ENCODE measurements around the gene OTUD5. TPM values are rescaled to one million over a fixed set of nuclear protein-coding genes. Genes with fewer than 3 reads are reported as not detected.

The OTUD5 gene
- total RNA-seq, 1 experiment from 2014 or later = 36.2 TPM

DNA sequence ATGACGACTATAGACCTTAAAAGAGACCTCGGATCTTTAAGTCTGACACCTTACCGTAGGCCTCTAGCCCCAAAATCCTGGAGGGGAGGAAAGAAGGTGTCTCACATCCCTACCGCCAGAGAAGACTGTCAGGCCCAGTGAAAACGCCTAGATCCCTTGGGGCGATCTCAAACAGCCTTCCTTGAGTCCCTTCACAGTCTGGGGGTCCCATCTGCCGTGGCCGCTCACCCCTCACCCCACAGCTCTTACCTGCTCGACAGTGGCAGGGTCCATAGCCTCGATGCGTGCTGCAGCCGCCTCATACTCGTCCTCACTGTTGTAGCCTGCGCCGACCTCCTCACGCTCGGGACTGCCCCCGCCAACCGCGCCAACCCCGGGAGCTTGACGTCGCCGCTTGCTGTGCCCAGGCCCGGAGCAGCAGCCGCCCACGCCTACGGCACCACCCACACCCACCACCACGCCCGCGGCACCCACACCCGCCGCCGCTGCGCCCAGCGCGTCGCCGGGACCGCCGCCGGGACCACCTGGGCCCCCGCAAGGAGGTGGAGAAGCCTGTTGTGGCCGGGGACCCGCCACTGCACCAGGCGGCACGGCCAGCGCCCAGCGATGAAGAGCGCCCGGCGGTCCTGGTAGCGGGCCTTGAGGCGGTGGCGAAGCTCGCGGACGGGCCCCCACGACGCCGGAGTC, 536 bp downstream of the OTUD5 start:
- H3K36me3 ChIP-seq (ENCODE audit: insufficient read depth, low read length) = 0 out of 2 replicates have a peak, but pooled peaks cover 5% of the 10 kb centered on the region
- peaks cover 58% of the 10 kb centered on the region for H3K79me2 ChIP-seq (ENCODE audit: low read length)
- H3K9ac ChIP-seq (ENCODE audit: low read length) = peak overlapping the region; percentile 82
- peak overlapping the region; percentile 70 for H3K4me2 ChIP-seq (ENCODE audit: low read depth, low read length, poor library complexity, severe bottlenecking)
- no peak for DNase-seq
- peak overlapping the region; percentile 79 for H3K4me3 ChIP-seq (ENCODE audit: low read length)
- peaks cover 6% of the 10 kb centered on the region; the same call in 1 of the 2 replicates for H4K20me1 ChIP-seq (ENCODE audit: insufficient read depth, low read depth, low read length)
- no peaks in the 10 kb centered on the region for H3K9me2 ChIP-seq (replicated peaks; ENCODE audit: insufficient read depth, low read length)
- H2AFZ ChIP-seq (ENCODE audit: low read length) = no peak overlapping the region
- no peaks in the 10 kb centered on the region for H3K27me3 ChIP-seq (ENCODE audit: low read length)
- H3K27ac ChIP-seq (ENCODE audit: low read length) = no peak overlapping the region
- H3K4me1 ChIP-seq (ENCODE audit: low read length) = peaks cover 44% of the 10 kb centered on the region
- H3K9me3 ChIP-seq (ENCODE audit: low read length) = no peaks in the 10 kb centered on the region

DNA sequence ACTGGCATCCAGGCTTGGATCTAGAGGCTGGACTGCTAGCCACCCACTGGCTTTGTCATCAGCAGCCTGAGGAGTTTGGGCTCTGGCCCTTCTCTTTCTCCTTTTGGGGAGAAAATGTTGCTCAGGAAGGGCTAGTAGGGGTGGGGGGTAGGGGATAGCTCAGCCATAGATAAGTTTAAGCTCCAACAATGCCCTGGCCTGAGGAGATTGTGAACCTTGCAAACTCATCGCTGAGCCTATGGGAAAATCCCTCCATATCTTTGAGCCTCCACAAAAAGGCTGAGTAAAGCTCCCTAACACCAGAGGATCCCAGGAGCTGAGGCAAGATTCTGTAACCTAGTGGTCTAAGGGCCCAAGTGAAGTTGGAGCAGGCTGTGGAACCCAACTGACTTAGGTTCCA, 8.8 kb downstream of the OTUD5 start:
- Histone ChIP-seq H3K9me3 (ENCODE audit: low read length) (no peaks in the 10 kb centered on the region), H3K27ac (ENCODE audit: low read length) (no peak overlapping the region), H3K4me2 (ENCODE audit: low read depth, low read length, poor library complexity, severe bottlenecking) (no peak overlapping the region), H2AFZ (ENCODE audit: low read length) (no peak overlapping the region), H3K4me1 (ENCODE audit: low read length) (no peaks in the 10 kb centered on the region), H3K79me2 (ENCODE audit: low read length) (peaks cover 51% of the 10 kb centered on the region), H3K9me2 (replicated peaks; ENCODE audit: insufficient read depth, low read length) (no peaks in the 10 kb centered on the region), H3K27me3 (ENCODE audit: low read length) (no peaks in the 10 kb centered on the region), H3K9ac (ENCODE audit: low read length) (no peak overlapping the region), H3K4me3 (ENCODE audit: low read length) (no peak overlapping the region), H4K20me1 (ENCODE audit: insufficient read depth, low read depth, low read length) (peaks cover 3% of the 10 kb centered on the region; the same call in 1 of the 2 replicates), H3K36me3 (ENCODE audit: insufficient read depth, low read length) (no peaks in the 10 kb centered on the region)
- DNase-seq = no peak

DNA sequence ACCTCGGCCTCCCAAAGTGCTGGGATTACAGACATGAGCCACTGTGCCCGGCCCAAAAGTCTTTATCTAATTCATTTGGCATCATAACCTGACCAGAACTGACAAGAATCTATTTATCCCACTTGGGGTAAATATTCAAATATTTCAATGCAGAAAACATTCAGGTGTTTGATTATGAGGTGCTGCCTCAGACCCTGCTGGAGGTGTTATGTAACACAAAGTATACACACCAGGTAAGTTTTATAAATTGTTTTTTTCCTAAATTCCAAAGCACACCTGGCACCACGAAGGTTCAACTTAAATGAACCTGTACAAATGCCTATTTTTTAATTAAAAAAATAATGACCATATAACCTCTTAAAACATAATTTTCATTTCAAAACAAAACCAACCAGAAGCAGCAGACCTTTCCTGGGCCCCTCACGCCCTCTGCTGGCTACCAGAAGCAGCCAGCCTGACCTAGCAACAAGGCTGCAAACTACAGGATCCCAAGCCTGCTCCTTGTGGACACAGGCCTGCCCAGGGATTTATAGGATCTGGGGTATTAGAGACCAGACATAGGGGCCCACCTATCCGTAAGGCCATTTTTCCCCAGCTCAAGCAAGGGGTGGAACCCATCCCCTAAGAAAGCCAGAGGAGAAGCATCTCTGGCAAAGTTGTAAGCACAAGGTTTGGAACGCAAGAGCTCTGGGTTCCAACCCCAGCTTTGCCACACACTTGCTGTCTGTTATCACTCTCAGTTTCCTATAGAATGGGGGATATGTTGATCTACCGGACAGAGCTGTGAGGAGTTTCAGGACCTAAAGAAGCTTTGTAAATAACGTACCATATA, 11.7 kb downstream of the OTUD5 start:
- Histone ChIP-seq H2AFZ (ENCODE audit: low read length) (no peak overlapping the region), H4K20me1 (ENCODE audit: insufficient read depth, low read depth, low read length) (0 out of 2 replicates have a peak, but pooled peaks cover 3% of the 10 kb centered on the region), H3K4me1 (ENCODE audit: low read length) (peaks cover 7% of the 10 kb centered on the region), H3K9ac (ENCODE audit: low read length) (no peak overlapping the region), H3K4me3 (ENCODE audit: low read length) (no peak overlapping the region), H3K36me3 (ENCODE audit: insufficient read depth, low read length) (no peaks in the 10 kb centered on the region), H3K4me2 (ENCODE audit: low read depth, low read length, poor library complexity, severe bottlenecking) (no peak overlapping the region), H3K9me3 (ENCODE audit: low read length) (no peaks in the 10 kb centered on the region), H3K9me2 (replicated peaks; ENCODE audit: insufficient read depth, low read length) (no peaks in the 10 kb centered on the region), H3K27me3 (ENCODE audit: low read length) (no peaks in the 10 kb centered on the region), H3K79me2 (ENCODE audit: low read length) (peaks cover 51% of the 10 kb centered on the region), H3K27ac (ENCODE audit: low read length) (no peak overlapping the region)
- peak; percentile 72 for DNase-seq

GRCh38 chrX:48942895-48943294, 14.5 kb downstream of the OTUD5 start:
- no peak overlapping the region for H3K4me3 ChIP-seq (ENCODE audit: low read length)
- peaks cover 10% of the 10 kb centered on the region; the same call in 1 of the 2 replicates for H4K20me1 ChIP-seq (ENCODE audit: insufficient read depth, low read depth, low read length)
- no peaks in the 10 kb centered on the region for H3K9me2 ChIP-seq (replicated peaks; ENCODE audit: insufficient read depth, low read length)
- H3K27ac ChIP-seq (ENCODE audit: low read length) = peak overlapping the region; percentile 37; the same call in 1 of the 2 replicates
- H3K79me2 ChIP-seq (ENCODE audit: low read length) = peaks cover 72% of the 10 kb centered on the region
- no peak overlapping the region for H3K9ac ChIP-seq (ENCODE audit: low read length)
- no peak overlapping the region for H2AFZ ChIP-seq (ENCODE audit: low read length)
- H3K9me3 ChIP-seq (ENCODE audit: low read length) = no peaks in the 10 kb centered on the region
- H3K27me3 ChIP-seq (ENCODE audit: low read length) = no peaks in the 10 kb centered on the region
- H3K36me3 ChIP-seq (ENCODE audit: insufficient read depth, low read length) = no peaks in the 10 kb centered on the region
- H3K4me1 ChIP-seq (ENCODE audit: low read length) = peaks cover 35% of the 10 kb centered on the region
- no peak for DNase-seq
- no peak overlapping the region for H3K4me2 ChIP-seq (ENCODE audit: low read depth, low read length, poor library complexity, severe bottlenecking)

DNA sequence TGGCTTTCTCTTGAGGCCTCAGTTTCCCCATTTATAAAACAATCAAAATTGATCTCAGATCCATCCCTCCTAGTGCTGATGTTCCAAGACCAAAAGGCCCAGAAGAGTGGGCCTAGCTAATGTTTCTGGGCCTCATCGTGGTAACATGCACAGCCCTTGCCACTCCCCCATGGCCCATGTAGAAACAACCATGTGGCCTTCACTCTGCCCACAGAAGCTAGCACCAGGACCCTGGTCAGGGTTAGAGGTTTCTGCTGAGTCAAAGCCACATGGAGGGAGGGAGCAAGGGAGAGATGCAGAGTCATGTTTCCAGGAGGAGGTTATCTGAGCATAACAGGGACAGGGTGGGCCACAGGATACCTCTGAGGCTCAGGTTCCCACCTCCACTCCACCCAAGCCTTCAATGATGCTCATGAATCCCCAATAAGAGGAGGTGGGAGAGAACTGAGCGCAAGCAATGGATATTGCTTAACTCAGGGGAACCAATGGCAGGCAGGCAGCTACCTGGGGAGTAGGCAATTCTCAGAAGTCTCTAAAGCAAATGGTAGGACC, 16.9 kb downstream of the OTUD5 start:
- Histone ChIP-seq H2AFZ (ENCODE audit: low read length) (no peak overlapping the region), H3K4me1 (ENCODE audit: low read length) (peaks cover 44% of the 10 kb centered on the region), H3K27me3 (ENCODE audit: low read length) (no peaks in the 10 kb centered on the region), H3K27ac (ENCODE audit: low read length) (peak overlapping the region; percentile 96), H3K79me2 (ENCODE audit: low read length) (peaks cover 81% of the 10 kb centered on the region), H3K9me2 (replicated peaks; ENCODE audit: insufficient read depth, low read length) (no peaks in the 10 kb centered on the region), H3K9me3 (ENCODE audit: low read length) (no peaks in the 10 kb centered on the region), H3K9ac (ENCODE audit: low read length) (peak overlapping the region; percentile 53), H4K20me1 (ENCODE audit: insufficient read depth, low read depth, low read length) (peaks cover 9% of the 10 kb centered on the region; the same call in 1 of the 2 replicates), H3K4me2 (ENCODE audit: low read depth, low read length, poor library complexity, severe bottlenecking) (peak overlapping the region; percentile 52), H3K4me3 (ENCODE audit: low read length) (peak overlapping the region; percentile 52; the same call in 1 of the 2 replicates), H3K36me3 (ENCODE audit: insufficient read depth, low read length) (0 out of 2 replicates have a peak, but pooled peaks cover 2% of the 10 kb centered on the region)
- DNase-seq = no peak

- peak; percentile 79 for DNase-seq
- Histone ChIP-seq H2AFZ (ENCODE audit: low read length) (no peak overlapping the region), H3K9me3 (ENCODE audit: low read length) (no peaks in the 10 kb centered on the region), H3K27ac (ENCODE audit: low read length) (peak overlapping the region; percentile 96), H4K20me1 (ENCODE audit: insufficient read depth, low read depth, low read length) (peaks cover 7% of the 10 kb centered on the region; the same call in 1 of the 2 replicates), H3K9me2 (replicated peaks; ENCODE audit: insufficient read depth, low read length) (no peaks in the 10 kb centered on the region), H3K4me1 (ENCODE audit: low read length) (peaks cover 44% of the 10 kb centered on the region), H3K4me2 (ENCODE audit: low read depth, low read length, poor library complexity, severe bottlenecking) (peak overlapping the region; percentile 52), H3K4me3 (ENCODE audit: low read length) (peak overlapping the region; percentile 52; the same call in 1 of the 2 replicates), H3K36me3 (ENCODE audit: insufficient read depth, low read length) (peaks cover 6% of the 10 kb centered on the region; the same call in 1 of the 2 replicates), H3K9ac (ENCODE audit: low read length) (peak overlapping the region; percentile 62), H3K79me2 (ENCODE audit: low read length) (peaks cover 76% of the 10 kb centered on the region), H3K27me3 (ENCODE audit: low read length) (no peaks in the 10 kb centered on the region)
These were observed 17.7 kb downstream of the OTUD5 start for GRCh38 chrX:48939524-48940228.

DNA sequence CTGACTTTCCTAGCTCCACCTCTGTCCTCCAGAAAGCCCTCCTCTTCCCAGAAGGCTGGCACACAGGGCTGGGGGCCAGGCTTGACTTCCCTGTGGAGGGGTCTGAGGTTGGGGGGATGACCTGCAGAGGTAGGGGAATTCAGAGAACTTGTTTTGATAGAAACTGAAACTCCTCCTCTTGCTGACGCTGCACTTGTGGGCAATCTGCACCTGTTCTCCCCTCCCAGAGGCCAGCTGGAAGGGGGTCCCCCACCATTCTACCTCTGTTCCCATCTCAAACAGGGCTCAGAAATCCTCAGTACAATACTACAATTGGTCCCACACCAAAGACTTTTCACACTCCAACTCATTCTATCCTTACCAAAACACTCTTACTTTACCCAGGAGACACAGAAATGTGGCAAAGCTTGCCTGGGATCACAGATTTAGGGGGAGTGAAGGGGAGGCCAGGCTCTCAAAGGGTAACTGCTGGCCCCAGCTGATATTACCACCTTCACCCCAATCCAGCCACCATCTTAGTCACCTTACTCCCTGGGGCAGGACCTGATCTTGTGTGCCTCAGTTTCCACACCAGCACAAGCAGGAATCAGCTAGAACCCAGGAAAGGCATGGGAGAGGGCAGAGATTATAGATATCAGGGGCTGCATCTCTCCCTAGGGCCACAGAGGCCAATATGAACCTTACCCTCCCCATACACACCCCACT, 18.5 kb downstream of the OTUD5 start:
- Histone ChIP-seq H3K79me2 (ENCODE audit: low read length) (peaks cover 69% of the 10 kb centered on the region), H3K9me2 (replicated peaks; ENCODE audit: insufficient read depth, low read length) (no peaks in the 10 kb centered on the region), H3K4me1 (ENCODE audit: low read length) (peaks cover 44% of the 10 kb centered on the region), H3K36me3 (ENCODE audit: insufficient read depth, low read length) (peaks cover 6% of the 10 kb centered on the region; the same call in 1 of the 2 replicates), H3K4me3 (ENCODE audit: low read length) (peak overlapping the region; percentile 52; the same call in 1 of the 2 replicates), H3K27ac (ENCODE audit: low read length) (peak overlapping the region; percentile 96), H2AFZ (ENCODE audit: low read length) (no peak overlapping the region), H4K20me1 (ENCODE audit: insufficient read depth, low read depth, low read length) (peaks cover 7% of the 10 kb centered on the region; the same call in 1 of the 2 replicates), H3K9me3 (ENCODE audit: low read length) (no peaks in the 10 kb centered on the region), H3K4me2 (ENCODE audit: low read depth, low read length, poor library complexity, severe bottlenecking) (peak overlapping the region; percentile 52), H3K27me3 (ENCODE audit: low read length) (no peaks in the 10 kb centered on the region), H3K9ac (ENCODE audit: low read length) (peak overlapping the region; percentile 62)
- DNase-seq = no peak

All from Karpas-422 (cell line).